ENCODE results near the gene PPP1R26.

Gene PPP1R26

DNA sequence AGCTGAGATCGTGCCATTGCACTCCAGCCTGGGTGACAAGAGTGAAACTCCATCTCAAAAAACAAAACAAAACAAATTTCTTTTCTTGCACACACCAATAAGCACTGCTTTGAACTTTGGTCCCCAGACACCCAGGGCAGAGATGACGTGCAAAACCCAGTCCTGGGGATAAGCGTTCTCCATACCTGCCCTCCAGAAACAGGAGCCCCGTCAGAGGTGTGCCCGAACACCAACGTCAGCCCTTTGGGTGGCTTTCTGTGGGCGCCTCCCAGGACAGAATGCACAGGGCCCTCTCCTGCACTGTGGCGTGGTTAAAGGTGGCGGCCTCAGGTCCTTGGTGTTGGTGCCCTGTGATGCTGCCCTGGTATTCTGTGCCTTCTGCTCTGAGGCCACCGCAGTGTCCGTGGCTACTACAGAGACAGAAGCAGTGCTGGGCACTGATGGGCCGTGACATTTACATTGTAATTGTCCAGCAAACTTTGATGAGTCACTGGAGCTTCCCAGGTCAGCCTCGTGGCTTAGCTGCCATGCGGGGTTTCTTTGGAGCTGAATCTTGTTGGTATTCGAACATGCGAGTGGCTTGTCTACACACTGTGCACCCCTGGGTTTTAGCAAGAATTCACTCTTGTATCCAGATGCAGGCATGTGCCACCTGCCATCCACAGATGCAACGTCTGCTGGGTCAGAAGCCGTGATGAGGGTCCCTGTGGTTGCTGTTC, 9.8 kb downstream of the PPP1R26 start:
- Histone ChIP-seq H3K4me1 (ENCODE audit: insufficient read depth, low read length) (peaks cover 3% of the 10 kb centered on the region; the same call in 1 of the 2 replicates), H3K9ac (ENCODE audit: low read depth, low read length) (no peak overlapping the region), H3K36me3 (ENCODE audit: insufficient read depth, low read length) (no peaks in the 10 kb centered on the region; the same call in 1 of the 2 replicates), H3K9me3 (ENCODE audit: control insufficient read depth, insufficient read depth, low read length) (no peaks in the 10 kb centered on the region)

DNA sequence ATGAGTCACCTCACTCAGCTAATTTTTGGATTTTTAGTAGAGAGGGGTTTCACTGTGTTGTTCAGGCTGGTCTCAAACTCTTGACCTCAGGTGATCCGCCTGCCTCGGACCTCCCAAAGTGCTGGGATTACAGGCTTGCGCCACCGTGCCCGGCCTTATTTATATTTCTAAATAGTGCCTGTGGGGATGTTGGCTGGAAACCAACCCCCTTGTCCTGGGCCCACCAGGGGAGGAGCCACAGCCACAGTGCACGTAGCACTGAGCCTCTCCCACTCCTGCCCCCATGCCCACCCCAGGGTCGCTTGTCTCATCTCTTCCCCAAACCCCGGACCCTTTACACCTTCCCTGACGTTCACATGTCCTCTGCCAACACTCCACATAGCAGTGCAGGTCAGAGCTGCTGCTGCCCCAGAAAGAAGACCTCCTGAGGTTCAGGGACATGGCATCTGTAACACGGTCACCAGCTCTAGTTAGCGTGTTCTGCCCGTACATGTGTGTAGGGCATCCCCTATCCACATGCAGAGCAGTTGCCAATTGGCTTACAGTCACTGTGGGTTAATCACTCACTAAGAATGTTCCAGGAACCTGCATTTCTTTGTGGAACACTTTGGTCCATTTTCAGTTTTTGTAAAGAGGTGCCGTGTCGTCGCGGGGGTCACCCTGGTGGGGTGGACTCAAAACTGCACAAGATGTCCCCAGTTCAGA, 10.7 kb downstream of the PPP1R26 start:
- Histone ChIP-seq H3K9ac (ENCODE audit: low read depth, low read length) (no peak overlapping the region), H3K9me3 (ENCODE audit: control insufficient read depth, insufficient read depth, low read length) (no peaks in the 10 kb centered on the region), H3K36me3 (ENCODE audit: insufficient read depth, low read length) (no peaks in the 10 kb centered on the region; the same call in 1 of the 2 replicates), H3K4me1 (ENCODE audit: insufficient read depth, low read length) (peaks cover 3% of the 10 kb centered on the region; the same call in 1 of the 2 replicates)

GRCh38 chr9:135490980-135491464, 11.4 kb downstream of the PPP1R26 start:
- H3K36me3 ChIP-seq (ENCODE audit: insufficient read depth, low read length) = no peaks in the 10 kb centered on the region; the same call in 1 of the 2 replicates
- H3K9ac ChIP-seq (ENCODE audit: low read depth, low read length) = no peak overlapping the region
- peaks cover 3% of the 10 kb centered on the region; the same call in 1 of the 2 replicates for H3K4me1 ChIP-seq (ENCODE audit: insufficient read depth, low read length)
- H3K9me3 ChIP-seq (ENCODE audit: control insufficient read depth, insufficient read depth, low read length) = no peaks in the 10 kb centered on the region

- Histone ChIP-seq H3K9ac (ENCODE audit: low read depth, low read length) (no peak overlapping the region), H3K9me3 (ENCODE audit: control insufficient read depth, insufficient read depth, low read length) (no peaks in the 10 kb centered on the region), H3K36me3 (ENCODE audit: insufficient read depth, low read length) (no peaks in the 10 kb centered on the region; the same call in 1 of the 2 replicates)
Observed at GRCh38 chr9:135491764-135492163, 12.2 kb downstream of the PPP1R26 start.

GRCh38 chr9:135492886-135493669, 13.5 kb downstream of the PPP1R26 start:
- Histone ChIP-seq H3K9me3 (ENCODE audit: control insufficient read depth, insufficient read depth, low read length) (no peaks in the 10 kb centered on the region), H3K4me1 (ENCODE audit: insufficient read depth, low read length) (peaks cover 3% of the 10 kb centered on the region; the same call in 1 of the 2 replicates), H3K9ac (ENCODE audit: low read depth, low read length) (no peak overlapping the region), H3K36me3 (ENCODE audit: insufficient read depth, low read length) (no peaks in the 10 kb centered on the region; the same call in 1 of the 2 replicates)

More at GRCh38 chr9:135491764-135492163, 12.2 kb downstream of the PPP1R26 start:
- H3K4me1 ChIP-seq (ENCODE audit: insufficient read depth, low read length) = peaks cover 3% of the 10 kb centered on the region; the same call in 1 of the 2 replicates

DNA sequence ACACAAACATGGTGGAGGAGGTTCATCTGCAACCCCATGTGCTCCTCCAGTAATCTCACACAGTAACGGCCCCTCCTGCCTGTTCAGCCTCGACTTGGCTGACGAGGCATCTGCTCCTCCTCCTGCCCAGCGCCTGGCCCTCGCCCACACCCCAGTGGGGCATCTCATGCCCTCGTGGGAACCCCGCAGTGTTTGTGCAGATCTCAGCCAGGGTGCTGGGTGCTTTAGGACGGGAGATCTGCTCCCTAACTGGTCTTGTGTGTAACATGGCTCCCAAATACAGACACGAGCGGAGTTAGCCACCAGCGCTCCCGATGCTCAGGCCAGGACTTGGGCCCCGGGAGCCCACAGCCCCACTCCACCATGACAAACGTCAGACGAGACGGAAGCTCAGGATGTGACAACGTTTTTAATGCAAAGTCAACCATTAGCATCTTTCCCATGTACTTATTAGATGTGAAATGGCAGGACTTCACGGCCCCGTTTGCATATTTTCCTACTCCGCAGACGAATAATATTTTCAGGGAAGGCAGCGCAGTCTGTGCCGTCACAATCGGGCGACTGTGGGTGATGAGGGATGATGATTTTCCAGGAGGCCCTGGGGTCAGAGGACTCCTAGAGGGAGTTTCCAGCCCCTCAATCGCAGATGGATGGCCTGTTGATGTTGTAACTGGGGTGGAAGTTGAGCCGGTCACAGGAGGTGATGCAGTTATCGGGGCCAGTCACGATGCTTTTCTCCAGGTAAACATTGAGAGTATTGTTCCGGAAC, 15.4 kb downstream of the PPP1R26 start:
- Histone ChIP-seq H3K36me3 (ENCODE audit: insufficient read depth, low read length) (no peaks in the 10 kb centered on the region), H3K9me3 (ENCODE audit: control insufficient read depth, insufficient read depth, low read length) (no peaks in the 10 kb centered on the region), H3K4me1 (ENCODE audit: insufficient read depth, low read length) (peaks cover 3% of the 10 kb centered on the region; the same call in 1 of the 2 replicates), H3K9ac (ENCODE audit: low read depth, low read length) (no peak overlapping the region)

DNA sequence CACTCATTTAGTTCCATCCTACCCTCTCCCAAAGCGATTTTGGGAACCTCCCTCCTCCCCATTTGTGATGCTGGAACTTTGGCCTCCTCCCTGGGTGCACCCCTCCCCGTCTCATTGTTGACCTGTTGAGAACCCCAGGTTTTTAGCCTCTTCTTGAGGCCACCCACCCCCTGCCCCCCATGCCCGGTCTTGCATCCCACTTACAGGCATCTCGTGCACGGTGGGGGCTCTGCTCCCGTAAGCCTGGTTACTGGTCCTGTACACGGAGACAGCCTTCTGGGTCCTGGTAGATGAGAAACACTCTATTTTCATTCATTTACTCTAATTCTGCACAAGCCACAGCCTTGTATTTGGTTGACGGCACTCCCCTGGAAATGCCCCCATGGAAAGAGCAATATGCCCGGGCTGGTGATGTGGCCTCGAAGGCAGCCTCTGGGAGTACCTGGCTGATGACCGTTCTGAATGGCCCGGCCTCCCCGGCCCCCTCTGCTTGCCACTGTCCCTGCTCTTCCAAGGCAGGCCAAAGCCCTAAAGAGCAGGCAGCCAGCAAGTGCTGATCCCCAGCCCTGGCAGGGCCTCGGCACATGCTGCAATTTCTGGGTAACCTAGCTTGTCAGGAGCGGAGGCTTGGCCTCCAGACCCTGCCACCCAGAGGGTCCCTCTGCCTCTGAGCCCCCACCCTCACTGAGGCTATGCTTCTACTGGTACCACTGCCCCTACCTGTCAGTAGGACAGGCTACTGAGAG, 19.0 kb downstream of the PPP1R26 start:
- peaks cover 5% of the 10 kb centered on the region for H3K36me3 ChIP-seq (ENCODE audit: insufficient read depth, low read length)
- no peaks in the 10 kb centered on the region for H3K4me1 ChIP-seq (ENCODE audit: insufficient read depth, low read length)
- no peaks in the 10 kb centered on the region for H3K9me3 ChIP-seq (ENCODE audit: control insufficient read depth, insufficient read depth, low read length)
- no peak overlapping the region for H3K9ac ChIP-seq (ENCODE audit: low read depth, low read length)

- no peaks in the 10 kb centered on the region for H3K4me1 ChIP-seq (ENCODE audit: insufficient read depth, low read length)
- no peaks in the 10 kb centered on the region for H3K9me3 ChIP-seq (ENCODE audit: control insufficient read depth, insufficient read depth, low read length)
- peaks cover 5% of the 10 kb centered on the region for H3K36me3 ChIP-seq (ENCODE audit: insufficient read depth, low read length)
- H3K9ac ChIP-seq (ENCODE audit: low read depth, low read length) = peak overlapping the region; percentile 84
Observed at GRCh38 chr9:135499326-135500070, 19.9 kb downstream of the PPP1R26 start.

DNA sequence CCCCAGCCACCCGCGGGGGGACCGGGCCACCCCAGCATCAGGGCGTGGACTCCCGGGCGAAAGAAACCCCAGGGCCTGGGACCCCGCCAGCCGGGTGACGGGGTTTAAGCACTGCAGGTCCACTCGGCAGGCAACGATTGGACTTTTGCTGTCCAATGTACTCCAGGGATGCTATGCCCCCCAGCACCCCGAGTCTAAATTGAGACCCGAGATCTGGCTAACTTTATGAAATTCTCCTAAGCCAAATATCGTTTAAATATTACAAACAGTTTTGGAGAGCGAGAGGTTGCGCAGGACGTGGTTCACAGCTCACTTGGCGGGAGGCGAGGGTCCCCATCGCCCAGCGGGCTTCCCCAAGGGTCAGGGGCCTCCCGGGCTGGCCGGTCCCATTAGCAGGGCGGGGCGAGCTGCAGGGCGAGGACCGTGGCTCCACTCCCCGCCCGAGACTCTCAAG, 20.5 kb downstream of the PPP1R26 start:
- Histone ChIP-seq H3K9ac (ENCODE audit: low read depth, low read length) (peak overlapping the region; percentile 84), H3K4me1 (ENCODE audit: insufficient read depth, low read length) (no peaks in the 10 kb centered on the region), H3K36me3 (ENCODE audit: insufficient read depth, low read length) (peaks cover 6% of the 10 kb centered on the region), H3K9me3 (ENCODE audit: control insufficient read depth, insufficient read depth, low read length) (no peaks in the 10 kb centered on the region)

DNA sequence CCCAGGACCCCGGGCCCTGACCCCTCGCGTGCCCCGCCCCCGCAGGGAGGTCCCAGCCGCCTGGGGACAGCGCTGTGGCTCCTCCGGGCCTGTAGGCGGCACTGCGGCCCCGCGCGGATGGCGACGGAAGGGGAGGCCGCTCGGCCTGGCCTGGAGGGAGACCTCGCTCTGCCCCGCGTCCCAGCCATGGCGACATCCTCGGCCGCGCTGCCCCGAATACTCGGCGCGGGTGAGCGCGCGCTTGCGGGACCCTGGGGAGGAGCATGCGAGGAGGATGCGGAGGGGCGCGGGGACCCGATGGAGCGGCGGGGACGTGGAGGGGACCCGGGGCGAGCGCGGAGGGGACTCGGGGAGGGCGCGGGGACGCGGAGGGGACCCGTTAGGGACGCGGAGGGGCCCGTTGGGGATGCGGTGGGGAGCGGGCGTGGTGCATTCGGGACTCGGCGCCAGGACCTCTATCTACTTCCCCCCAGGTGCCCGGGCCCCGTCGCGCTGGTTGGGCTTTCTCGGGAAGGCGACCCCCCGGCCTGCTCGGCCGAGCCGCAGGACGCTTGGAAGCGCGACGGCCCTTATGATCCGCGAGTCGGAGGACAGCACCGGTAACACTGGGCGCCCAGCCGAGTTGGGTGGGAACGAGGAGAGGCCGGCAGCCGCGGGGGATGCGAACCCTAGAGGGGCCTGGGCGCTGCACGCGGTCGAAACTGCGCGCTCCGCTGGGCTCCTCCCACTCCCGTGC, 21.1 kb downstream of the PPP1R26 start, which contains the start of gene MRPS2:
Gene MRPS2, plus strand, starts transcription at position 158 of the 736 bp plus-strand sequence. Its CDS starts 29 bp downstream, at position 187.
- no peaks in the 10 kb centered on the region for H3K4me1 ChIP-seq (ENCODE audit: insufficient read depth, low read length)

DNA sequence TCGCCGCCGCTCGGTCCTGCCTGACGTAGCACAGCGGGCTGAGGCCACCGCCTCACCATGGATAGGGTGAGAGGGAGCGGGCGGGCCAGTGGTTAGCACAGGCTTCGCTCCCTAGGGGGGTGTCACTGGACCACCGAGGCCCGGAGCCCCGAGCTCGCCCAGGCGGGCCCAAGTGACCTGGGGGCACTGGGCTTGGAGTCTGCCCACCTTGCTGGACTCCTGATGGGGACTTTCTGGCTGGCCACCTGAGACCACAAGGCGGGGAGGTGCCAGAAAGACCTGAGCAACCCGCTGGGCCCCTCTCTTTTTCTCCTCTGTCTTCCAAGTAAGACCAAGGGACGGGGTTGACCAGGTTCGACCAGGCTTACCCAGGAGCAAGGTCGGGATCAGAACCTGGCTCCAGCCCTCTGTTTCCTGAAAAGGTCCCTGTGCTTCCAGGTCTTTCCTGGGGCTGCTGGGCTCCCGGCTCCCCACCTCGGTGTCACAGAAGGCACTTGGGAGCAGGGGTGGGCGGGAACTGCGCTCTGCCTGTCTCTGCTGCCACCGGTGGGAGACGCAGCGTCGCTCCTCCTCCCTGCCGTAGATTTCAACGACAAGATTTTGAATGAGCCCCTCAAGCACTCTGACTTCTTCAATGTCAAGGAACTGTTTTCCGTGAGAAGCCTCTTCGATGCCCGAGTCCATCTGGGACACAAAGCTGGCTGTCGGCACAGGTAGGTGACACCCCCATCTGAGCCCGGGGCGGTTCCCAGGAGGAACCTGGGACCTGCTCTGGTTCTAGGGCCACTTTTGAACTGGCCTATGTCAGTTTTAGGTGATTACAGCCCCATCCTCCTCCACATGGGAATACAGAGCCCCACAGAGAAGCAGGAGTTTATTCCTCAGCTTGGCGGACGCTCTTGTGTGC, 21.9 kb downstream of the PPP1R26 start:
- peaks cover 8% of the 10 kb centered on the region for H3K36me3 ChIP-seq (ENCODE audit: insufficient read depth, low read length)
- H3K9me3 ChIP-seq (ENCODE audit: control insufficient read depth, insufficient read depth, low read length) = no peaks in the 10 kb centered on the region
- H3K4me1 ChIP-seq (ENCODE audit: insufficient read depth, low read length) = peaks cover 6% of the 10 kb centered on the region; the same call in 1 of the 2 replicates
- H3K9ac ChIP-seq (ENCODE audit: low read depth, low read length) = peak overlapping the region; percentile 84; the same call in 1 of the 2 replicates

More for the DNA sequence above, 21.1 kb downstream of the PPP1R26 start, which contains the start of gene MRPS2:
- Histone ChIP-seq H3K36me3 (ENCODE audit: insufficient read depth, low read length) (peaks cover 8% of the 10 kb centered on the region), H3K9ac (ENCODE audit: low read depth, low read length) (peak within 1 kb of the TSS; percentile 84), H3K9me3 (ENCODE audit: control insufficient read depth, insufficient read depth, low read length) (no peaks in the 10 kb centered on the region)

All from ES-I3 (cell line).